ENCODE measurements around the gene EPB42.
A peak's percentile ranks its signal among the peaks of the same experiment; 100 is the strongest.
"Not testable (repeated sequence)": the region's sequence is repeated elsewhere in the genome, so short reads cannot be mapped to it uniquely, and the experiment has no call there.

The EPB42 gene

DNA sequence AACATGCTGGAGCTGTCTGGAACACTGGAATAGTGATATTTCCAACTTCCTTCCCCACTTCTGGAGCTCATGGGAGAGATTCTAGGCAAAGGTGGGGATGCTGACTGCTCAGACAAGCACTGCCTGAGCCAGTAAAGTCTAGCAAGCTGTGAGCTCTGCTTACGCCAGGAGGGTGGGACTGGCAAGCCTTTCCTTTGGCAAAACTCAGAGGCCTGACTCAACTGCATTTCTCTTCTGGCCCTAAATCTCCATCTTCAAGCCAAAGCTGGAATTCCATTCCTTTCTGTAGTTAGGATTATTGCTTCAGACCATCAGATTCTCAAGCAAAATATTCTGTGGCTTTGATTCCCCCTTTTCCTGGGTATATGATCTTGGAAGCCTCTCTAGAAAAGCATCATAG is 20.3 kb upstream of the EPB42 start:
- DNase-seq (ENCODE audit: low read depth in 2 of 2): no peak

DNA sequence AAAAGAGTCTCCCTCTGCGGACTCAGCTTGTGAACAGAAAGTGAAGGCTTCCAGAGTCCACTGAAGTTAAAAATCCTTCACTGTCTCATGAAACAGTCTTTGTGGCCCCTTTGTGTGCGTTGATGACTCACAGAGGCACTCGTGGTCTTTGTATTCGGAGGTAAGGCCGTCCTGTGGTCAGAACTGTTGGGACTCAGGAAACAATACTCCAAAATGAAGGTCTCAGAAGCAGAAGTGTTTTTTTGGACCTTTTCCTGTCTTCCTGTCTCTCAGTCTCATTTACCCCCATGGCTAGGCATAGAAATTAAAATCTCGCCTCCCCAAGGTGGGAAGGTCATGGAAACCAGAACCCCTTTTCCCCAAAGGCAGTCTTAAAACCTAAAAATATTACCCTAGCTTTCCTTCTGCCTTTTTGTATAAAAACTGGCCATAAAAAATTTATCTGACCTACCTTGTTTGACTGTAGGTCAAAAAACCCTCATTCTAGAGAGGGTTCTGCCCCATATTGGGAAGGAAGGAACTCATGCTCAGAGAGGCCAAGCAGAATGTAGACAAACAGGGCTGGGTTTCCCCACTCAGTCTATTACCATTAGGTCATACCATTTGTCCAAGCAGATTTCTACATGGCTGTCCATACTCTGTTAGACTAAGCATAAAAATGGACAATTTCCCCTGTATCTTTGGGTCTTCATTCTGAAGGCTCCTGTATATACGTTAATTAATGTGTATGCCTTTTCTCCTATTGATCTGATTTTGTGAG is 19.1 kb upstream of the EPB42 start:
- no peak for DNase-seq (ENCODE audit: low read depth in 2 of 2)

DNA sequence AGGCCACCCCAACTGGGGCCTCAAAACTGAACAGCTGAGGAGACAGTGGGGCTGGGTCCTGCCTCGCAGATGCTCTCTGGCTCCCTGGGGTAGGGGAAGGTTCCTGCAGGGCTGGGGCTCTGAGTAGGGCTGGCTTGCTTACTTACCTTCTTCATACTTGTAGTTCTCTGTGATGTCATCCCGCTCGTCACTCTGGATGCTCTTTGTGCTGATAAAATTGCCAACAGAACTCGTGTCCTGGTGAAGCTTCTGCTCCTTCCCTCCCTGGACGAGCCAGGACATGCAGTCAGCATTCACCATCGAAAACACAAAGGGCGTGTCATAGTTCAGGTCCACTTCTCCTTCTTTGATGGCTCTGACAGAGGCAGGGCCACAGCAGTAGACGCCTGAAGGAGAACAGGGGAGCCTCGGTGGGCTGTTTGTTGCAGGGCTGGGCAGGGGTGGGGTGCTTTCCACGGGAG is 17.9 kb upstream of the EPB42 start:
- DNase-seq (ENCODE audit: low read depth in 2 of 2): no peak

DNA sequence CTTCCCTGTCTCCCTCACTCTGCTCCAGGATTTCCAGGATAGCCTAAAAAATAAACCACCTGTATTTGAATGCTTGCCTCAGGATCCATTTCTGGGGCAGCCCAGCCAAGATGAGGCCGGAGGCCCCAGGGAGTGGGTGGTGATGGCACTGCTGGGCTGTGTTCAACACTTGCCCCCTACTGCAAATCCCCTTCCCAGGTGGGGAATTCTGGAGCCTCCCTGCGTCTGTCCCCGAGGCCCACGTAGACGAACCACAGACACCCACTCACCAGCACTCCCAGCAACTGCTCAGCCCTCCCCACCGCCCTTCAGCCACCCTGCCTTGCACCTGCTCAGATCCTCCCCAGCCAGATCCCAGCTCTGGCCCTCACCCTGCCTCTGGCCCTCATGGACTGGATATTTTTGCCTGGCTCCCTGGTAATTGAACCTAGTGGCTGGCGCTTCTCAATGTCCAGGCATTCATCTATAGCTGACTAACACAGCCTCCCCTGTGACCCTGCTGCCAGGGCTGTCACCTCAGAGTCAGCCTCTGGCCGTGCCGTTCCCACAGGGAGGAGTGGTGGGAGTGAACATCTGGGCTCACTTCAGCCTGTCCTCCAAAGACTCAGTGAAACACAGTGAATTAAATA is 17.1 kb upstream of the EPB42 start:
- DNase-seq (ENCODE audit: low read depth in 2 of 2): no peak

DNA sequence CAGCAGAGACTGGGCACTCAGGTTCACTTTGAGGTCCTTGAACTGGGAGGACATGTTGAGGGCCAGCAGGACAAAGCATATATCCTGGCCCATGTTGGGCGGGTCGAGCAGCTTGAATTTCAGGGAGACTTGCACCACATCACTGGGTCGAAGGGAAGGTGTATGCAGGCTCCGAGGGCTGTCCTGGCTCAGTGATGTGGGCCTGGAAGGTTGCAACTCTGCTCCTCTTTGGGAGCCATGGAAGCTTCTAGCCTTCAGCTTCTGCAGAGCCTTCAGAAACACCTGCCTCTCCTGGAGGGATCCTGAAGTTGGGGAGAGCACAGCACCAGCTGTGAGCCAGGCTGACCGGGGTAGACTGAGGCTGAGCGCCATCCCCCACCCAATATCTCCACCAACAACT is 14.7 kb upstream of the EPB42 start:
- DNase-seq (ENCODE audit: low read depth in 2 of 2): no peak

DNA sequence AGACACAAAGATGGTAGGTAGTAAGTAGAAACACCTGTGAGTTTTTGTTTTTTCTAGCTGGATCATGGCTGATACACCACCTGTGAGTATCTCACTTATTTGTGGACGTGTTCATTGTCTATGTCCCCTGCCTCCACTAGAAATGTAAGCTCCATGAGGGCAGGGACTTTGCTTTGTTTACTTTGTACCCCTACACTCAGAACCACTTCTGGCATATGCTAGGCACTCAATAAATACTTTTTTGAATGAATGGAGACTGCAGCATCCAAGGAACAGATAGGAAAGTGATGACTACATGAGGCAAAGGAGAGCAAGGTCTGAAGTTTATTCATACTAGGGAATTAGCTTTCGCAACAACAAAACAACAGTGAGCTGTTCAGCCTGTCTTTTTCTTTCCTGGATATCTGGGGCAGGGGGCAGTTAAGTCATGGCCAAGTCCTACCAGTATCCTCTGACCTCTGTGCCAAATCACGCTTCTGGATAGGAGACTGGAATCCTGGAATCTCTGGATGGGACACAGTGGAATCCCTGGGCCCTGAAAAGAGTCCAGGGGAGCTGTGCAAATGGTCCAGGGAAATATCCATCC is 11.6 kb upstream of the EPB42 start:
- DNase-seq (ENCODE audit: low read depth in 2 of 2): no peak

DNA sequence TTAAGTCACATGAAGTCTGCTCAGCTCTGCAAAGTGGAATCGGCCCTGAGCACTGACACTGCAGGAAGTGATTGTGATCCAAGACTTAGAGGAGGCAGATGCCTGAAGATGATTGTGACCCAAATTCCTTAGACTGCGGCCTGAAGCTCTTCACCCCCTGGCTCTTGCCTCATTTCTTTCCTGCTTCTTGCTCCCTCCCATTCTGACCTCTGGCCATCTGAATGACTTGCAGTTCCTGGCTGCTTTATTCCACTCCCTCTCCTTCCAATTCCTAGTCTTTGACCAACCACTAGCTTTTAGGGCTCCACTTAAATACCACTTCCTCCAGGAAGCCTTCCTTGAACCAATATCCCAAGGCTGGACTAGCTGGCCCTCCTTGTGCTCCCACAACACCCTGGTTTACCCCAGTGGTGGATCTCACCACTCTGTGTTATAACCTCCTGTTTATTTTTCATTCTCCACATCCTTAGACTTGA is 9.9 kb upstream of the EPB42 start:
- DNase-seq (ENCODE audit: low read depth in 2 of 2): no peak

DNA sequence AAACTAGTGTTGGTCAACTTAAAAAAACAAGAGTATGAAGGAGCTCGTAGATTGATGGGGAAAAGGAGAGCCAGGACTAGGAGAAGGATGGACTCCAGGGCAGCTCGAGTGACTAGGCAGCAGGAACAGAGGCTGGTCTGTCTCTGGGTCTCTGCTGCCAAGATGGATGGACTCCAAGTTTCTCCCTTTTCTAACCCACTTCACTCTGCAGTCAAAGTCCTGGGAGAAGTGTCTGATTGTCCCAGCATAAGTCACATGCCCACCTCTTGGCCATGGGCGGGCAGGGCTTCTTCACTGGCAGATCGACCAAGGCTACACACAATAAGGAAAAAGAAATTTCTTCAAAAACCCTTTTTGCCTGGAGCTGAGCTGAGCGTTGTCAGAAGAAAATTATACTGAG is 9.2 kb upstream of the EPB42 start:
- no peak for DNase-seq (ENCODE audit: low read depth in 2 of 2)

DNA sequence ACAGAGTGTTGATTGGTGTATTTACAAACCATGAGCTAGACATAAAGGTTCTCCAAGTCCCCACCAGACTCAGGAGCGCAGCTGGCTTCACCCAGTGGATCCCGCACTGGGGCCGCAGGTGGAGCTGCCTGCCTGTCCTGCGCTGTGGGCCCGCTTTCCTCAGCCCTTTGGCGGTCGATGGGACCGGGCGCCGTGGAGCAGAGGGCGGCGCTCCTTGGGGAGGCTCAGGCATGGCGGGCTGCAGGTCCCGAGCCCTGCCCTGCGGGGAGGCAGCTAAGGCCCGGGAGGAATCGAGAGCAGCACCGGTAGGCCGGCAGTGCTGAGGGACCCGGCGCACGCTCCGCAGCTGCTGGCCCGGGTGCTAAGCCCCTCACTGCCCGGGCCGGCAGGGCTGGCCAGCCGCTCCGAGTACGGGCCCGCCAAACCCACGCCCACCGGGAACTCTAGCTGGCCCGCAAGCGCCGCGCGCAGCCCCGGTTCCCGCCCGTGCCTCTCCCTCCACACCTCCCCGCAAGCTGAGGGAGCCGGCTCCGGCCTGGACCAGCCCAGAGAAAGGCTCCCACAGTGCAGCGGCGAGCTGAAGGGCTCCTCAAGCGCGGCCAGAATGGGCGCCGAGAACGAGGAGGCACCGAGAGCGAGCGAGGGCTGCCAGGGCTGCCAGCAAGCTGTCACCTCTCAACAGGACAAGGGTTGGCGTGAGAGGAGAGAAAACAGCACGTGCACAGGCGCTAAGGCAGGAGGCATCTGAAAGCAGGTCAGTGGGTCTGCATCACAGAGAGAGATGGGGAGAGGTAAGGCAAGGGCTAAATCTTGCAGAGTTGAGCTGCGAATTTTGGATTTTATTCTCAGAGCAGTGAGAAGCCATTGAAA is 5.9 kb upstream of the EPB42 start:
- DNase-seq (ENCODE audit: low read depth in 2 of 2): no peak

DNA sequence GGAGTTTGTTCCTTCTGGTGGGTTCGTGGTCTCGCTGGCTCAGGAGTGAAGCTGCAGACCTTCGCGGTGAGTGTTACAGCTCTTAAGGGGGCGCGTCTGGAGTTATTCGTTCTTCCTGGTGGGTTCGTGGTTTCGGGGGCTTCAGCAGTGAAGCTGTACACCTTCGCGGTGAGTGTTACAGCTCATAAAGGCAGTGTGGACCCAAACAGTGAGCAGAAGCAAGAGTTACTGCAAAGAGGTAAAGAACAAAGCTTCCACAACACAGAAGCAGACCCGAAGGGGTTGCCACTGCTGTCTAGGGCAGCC is 5.1 kb upstream of the EPB42 start:
- DNase-seq (ENCODE audit: low read depth in 2 of 2): not testable (repeated sequence)

DNA sequence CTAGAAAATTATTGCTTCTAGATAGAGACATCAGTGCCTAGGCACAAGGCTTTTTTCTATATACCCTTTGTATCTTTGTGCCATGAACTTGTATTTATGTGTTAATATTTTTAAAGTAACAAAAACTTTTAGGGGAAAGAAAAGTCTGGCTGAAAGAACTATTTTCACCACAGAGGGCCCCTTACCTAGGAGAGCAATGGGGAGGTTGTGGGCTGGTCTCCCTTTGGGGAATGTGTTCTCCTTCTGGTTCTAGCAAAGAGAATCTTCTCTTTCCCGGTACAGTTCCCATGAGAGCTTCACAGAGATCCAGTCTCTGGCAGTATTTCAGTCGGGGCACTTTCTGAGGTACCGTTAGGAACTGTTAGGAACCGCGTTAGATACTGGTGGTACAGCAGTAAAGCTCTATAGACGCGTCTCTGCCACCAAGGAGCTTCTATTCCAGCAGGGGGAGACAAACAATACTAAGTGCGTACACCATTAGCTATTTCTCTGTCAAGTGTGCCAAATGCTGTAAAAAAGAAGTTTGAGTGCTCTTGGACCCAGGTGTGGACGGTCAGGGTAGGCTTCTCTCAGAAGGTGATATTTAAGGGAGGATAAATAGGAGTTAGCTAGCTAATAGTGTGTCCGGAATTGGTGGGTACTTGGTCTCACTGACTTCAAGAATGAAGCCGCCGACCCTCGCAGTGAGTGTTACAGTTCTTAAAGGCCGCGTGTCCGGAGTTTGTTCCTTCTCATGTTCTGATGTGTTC is 4.6 kb upstream of the EPB42 start:
- DNase-seq (ENCODE audit: low read depth in 2 of 2): peak in 1 of 2 donors; percentile 17

DNA sequence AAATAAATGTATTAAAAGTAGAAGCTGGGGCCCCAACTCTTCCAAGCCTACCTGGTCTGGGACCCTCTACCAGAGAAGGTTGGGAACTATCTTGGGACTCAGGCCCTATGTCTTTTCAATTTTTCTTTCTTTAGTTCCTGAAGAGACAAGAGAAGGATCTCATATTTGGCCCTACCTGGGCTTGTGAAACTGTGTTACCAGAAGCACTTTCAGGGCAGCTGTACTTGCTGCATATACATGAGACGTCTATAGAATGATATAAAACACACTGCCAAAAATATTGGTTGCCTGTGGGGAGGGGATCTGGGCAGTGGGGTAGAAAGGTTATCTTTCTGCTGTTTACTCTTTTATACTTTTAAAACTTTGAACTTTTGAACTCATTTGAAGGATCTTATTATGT is 604 bp upstream of the EPB42 start:
- no peak for DNase-seq (ENCODE audit: low read depth in 2 of 2)

DNA sequence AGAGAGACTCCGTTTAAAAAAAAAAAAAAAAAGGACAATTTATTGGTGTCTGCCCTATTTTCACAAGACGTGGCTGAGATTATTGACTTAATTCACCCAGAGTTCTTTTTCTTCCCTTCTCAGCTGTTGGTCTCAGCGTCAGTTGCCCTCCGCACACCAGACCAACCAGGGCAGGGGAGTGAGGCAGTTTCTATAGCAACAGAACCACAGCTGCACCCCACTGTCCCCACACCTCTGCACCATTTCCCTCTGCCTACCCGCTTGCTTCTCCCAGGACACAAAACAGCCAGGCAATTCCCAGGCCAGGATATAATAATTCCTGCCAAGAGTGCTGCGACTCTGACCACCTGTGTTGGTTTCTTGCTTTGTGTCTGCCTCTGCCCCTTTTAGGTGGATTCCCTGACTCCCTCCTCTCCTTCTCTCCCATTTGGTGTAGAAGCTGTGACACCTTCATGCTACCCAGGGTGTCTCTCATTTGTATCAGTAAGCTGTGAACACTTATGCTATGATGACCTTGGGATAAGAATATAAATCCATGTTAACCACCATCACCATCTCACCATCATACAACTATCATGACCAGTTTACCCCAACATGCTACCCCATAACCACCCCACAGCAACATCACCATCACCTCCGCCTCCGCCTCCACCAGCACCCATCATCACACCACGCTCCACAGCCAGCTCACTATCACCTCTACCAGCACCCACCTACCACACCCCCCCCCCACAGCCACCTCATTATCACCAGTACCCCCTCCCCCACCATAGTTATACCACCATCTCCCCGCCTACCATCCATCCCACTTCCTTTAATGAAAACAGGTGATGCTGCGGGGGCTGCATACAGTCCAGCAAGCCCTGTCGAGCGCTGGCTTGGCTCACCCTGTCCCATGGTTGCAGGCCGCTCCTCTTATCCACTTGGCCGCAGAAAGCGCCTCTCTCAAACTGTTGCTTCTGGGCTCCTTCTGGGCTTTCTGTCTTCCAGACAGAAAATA is 589 bp downstream of the EPB42 start:
- no peak for DNase-seq (ENCODE audit: low read depth in 2 of 2)

DNA sequence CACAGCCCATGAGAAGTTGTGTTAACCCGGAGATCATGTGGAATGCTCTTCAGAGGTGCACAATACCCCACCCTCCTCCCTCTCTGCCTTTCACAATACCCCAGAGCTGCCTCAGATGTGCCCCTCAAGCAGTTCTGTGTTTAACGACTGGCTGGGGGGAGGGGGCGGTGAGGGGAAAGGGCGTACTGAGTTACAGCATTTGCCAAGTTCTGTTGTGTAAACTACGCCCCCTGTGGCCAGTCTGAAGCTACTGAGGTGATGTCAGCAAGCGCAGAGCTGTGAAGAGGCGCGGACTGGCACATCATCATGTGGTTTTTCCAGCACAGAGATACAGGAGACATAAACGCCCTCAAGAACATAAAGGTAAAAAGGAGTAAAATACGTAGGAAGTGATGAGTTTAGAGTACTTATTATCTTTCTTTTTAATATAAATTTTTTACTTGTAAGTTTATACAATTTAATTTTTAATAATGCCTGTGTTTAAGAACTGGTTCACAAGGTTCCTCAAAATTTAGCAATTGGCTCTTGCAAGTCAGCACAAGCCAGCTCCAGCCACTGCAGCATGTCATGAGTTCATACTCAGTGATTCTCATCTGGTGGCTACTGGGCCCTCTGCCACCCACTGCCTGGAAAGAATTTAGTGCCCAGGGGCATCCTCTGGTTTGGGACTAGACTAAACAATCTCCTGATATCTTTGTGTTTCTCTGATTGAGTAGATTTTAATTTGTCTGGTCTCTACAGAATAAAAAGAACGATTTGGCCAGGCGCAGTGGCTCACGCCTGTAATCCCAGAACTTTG is 1.7 kb downstream of the EPB42 start:
- DNase-seq (ENCODE audit: low read depth in 2 of 2): no peak

DNA sequence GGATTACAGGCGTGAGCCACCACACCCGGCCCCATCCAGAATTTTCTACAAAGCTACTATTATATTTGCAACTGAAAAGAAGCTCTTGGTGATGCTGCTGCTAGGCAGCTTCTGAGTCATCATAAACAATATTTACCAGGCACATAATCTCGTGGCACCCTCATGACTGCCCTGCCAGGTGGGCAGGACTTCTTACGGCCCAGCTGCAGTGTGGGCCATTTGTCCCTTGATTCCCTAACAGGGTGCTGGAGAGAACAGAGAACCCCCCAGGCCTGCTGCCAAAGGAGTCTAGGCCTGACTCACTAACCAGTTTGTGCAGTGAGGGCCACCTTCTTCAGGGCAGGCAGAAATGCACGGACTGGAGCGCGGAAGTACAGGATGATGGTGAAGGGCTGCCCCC is 4.9 kb downstream of the EPB42 start:
- DNase-seq (ENCODE audit: low read depth in 2 of 2): no peak

DNA sequence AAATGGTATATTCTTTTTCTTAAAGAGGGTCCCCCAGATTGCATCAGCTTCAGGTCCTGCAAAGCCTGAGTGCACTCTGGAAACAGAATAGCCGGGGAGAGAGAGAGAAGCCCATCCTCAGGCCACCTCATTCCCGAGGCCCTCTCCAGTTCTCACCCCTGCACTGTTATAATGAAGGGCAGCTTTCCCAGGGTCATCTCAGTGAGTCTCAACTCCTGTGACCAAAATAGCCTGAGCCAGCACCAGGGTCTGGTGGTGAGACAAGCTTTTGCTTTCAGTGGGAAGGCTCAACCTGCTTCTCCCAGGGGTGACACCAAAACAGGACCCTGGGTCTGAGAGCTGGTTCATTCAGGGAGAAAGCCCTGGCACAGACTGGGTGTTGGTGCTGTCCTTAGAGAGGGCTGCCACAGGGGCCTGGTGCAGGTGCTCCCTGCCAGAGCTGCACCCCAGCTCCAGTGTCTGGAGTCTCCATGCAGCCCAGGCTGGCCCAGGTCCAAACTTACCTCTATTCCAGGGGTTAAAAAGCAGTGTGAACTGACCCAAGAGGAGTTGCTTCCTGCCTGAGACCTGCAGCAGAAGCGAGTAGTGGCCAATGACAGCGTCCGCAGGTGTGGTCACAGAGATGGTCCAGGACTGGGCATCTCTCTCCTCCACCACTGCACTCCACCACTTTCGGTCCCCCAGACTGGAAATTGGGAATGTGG is 6.1 kb downstream of the EPB42 start:
- no peak for DNase-seq (ENCODE audit: low read depth in 2 of 2)

DNA sequence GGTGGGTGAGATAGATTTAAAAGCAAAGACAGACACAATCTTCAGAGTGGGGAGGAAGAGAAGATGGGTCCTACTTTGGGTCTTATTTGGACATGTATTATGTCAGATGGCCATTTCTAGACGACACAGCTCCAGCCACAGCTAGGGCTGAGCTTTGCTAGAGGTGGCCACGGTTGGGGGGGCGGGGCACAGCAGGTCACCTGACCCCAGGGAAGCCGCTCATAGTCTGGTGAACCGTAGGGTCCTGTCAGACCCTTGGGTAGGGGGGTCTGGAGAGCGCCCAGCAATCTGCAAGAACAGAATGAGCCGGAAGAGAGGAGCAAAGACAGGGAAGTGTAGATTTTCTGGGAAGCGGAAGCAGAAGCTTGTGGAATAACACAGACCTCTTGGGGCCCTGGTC is 6.6 kb downstream of the EPB42 start:
- no peak for DNase-seq (ENCODE audit: low read depth in 2 of 2)

DNA sequence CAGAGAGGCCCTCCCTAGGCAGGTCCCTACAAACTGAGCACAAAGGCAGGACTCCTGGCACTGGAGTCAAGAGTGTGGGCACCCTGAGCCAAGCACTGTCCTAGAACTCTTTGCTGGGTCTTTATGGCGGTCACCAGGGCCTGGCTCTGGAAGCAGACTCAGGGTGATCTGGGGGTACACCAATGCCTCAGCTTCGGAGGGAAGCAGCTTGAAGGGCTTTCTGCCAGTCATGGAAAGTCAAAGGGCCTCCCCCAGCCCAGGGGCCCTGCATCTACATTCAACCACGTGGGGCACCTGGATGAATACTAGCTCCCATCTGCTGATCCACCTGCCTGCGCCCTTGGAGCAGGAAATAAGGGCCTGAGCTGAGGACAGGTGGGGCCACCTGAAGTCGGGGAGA is 7.4 kb downstream of the EPB42 start:
- no peak for DNase-seq (ENCODE audit: low read depth in 2 of 2)

DNA sequence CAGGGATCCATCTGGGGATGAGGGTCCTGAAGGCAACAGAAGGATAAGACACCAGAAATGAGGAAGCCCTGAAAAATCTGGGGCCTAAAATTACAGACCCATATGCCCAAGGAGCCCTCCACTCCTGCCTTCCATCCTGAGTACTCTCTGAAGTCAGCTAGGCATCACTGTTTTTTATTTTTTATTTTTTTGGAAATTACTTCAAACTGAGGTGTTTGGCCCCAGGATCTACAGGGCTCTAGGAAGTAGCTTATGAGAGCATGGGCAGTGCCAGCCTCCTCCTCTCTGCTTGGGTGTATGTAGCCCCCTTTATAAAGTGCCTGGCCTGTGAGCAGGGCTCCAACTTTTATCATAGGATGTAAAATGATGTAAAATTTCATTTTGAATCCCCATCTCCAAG is 7.9 kb downstream of the EPB42 start:
- no peak for DNase-seq (ENCODE audit: low read depth in 2 of 2)
